Choroid plexus epithelial cell (primary cell): ENCODE data around the gene SLC11A1.

Experiments
- DNase-seq: peaks from one replicate; pipeline ENCODE4 v3.0.0-alpha.2; 2010; ENCODE audit warnings: low read depth
- H3K4me3 ChIP-seq: 2 replicates; pipeline ENCODE4 v1.5.1; 2011; ENCODE audit warnings: low read depth, mild to moderate bottlenecking, control low read depth, low read length, moderate library complexity
- TF ChIP-seq, protein P1 (sequence below): conservative IDR thresholded peaks from 2 replicates; pipeline ENCODE4 v1.5.1; 2011; ENCODE audit warnings: low read depth, mild to moderate bottlenecking, control low read depth, inconsistent platforms, low read length, moderate library complexity

The SLC11A1 gene

DNA sequence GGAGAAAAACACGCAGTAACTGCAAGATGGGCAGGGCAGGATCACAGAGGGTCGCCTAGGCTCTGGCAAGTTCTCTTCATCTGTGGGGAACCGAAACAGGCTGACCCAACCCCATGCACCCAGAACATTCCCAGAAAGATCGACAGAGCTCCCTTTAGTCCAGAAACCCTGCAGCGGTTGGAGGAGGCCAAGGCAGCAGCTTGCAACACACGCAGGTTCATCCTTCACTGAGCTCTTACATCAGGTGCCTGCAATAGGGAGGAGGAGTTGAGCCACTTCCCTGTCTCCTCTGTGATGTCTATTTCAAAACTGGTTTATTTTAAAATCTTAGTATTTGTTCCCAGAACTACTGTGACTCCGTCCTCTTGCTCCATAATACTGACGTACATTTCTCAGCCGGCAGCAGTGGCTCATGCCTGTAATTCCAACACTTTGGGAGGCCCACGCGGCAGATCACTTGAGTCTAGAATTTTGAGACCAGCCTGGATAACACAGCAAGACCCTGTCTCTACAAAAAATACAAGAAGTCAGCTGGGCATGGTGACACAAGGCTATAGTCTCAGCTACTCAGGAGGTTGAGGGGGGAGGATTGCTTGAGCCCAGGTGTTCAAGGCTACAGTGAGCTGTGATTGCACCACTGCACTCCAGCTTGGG lies 11.5 kb upstream of the SLC11A1 start:
- DNase-seq, result peak; percentile 75
- TF ChIP-seq, protein P1, sequence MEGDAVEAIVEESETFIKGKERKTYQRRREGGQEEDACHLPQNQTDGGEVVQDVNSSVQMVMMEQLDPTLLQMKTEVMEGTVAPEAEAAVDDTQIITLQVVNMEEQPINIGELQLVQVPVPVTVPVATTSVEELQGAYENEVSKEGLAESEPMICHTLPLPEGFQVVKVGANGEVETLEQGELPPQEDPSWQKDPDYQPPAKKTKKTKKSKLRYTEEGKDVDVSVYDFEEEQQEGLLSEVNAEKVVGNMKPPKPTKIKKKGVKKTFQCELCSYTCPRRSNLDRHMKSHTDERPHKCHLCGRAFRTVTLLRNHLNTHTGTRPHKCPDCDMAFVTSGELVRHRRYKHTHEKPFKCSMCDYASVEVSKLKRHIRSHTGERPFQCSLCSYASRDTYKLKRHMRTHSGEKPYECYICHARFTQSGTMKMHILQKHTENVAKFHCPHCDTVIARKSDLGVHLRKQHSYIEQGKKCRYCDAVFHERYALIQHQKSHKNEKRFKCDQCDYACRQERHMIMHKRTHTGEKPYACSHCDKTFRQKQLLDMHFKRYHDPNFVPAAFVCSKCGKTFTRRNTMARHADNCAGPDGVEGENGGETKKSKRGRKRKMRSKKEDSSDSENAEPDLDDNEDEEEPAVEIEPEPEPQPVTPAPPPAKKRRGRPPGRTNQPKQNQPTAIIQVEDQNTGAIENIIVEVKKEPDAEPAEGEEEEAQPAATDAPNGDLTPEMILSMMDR, result no peak
- no peak overlapping the region for H3K4me3 ChIP-seq

DNA sequence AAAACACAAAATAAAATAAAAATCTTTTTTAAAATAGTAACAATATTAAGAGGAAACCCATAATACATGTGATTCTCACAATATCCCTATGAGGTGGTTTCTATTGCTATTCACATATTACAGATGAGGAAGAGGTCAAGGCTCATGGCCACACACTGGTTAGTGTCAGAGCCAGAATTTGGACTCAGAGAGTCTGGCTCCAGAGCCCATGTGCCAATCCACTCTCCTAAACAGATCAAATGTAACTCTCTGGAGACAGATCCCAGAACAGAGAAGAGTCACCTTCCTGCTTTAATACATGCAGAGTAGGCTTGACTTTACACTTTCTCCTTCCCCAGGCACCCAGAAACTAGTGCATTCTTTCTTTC lies 10.1 kb upstream of the SLC11A1 start:
- TF ChIP-seq, protein P1, result no peak
- no peak for DNase-seq
- H3K4me3 ChIP-seq, result no peak overlapping the region

DNA sequence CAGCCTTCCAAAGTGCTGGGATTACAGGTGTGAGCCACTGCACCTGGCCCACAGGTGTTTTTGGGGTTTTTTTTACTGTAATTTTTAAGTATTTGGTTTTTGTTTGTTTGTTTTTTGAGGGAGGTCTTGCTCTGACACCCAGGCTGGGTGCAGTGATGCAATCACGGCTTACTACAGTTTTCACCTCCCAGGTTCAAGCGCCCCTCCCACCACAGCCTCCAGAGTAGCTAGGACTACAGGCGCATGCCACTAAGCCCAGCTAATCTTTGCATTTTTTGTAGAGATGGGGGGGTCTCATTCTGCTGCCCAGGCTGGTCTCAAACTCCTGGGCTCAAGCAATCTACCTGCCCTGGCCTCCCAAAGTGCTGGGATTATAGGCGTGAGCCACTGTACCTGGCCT lies 7.3 kb upstream of the SLC11A1 start:
- DNase-seq, result no peak
- TF ChIP-seq, protein P1, result no peak
- H3K4me3 ChIP-seq, result no peak overlapping the region

DNA sequence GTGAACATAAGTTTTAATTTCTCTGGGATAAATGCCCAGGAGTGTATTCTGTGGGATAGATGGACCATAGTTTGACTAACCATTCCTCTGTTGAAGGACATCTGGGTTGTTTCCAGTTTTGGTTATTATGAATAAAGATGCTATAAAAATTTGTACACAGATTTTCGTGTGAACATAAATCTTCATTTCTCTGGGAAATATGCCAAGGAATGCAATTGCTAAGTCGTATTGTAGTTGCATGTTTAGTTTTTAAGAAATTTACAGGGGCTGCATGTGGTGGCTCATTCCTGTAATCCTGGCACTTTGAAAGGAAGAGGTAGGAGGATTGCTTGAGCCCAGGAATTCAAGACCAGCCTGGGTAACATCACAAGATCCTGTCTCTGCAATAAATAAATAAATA lies 6.9 kb upstream of the SLC11A1 start:
- H3K4me3 ChIP-seq, result no peak overlapping the region
- TF ChIP-seq, protein P1, result no peak
- peak; percentile 77 for DNase-seq

DNA sequence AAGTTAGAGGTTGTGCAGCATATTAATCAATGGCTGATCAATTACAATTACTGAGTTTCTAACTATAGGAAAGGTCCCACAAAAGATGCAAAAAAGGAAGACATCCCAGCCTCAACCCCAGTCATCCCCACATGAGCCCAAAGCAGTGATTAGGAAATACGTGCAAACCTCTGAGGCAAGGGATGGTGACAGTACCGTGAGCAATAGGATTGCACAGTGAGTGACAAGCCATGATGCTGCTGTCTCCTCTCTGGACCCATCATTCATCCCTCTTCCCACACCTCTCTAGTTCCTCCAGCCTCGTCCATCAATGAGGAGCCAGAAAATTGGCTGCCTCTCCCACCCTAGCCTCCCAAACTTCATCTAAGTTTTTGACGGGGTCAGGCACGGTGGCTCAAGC lies 4.0 kb upstream of the SLC11A1 start:
- DNase-seq, result no peak

DNA sequence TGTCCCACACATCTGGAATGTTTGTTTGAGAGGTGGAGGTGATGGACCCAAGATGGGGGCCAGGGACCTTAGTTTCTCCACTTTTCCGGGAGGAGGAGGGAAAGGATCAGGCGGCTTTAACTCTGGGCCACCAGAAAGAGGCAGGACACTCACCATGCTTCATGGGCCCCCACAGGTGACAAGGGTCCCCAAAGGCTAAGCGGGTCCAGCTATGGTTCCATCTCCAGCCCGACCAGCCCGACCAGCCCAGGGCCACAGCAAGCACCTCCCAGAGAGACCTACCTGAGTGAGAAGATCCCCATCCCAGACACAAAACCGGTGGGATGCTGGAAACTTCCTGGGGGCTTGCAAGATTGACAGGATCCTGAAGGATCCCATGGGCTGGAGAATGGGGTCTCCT lies 712 bp downstream of the SLC11A1 start:
- DNase-seq, result no peak
- TF ChIP-seq, protein P1, result no peak
- H3K4me3 ChIP-seq, result no peak overlapping the region

More for the DNA sequence above, 4.0 kb upstream of the SLC11A1 start:
- H3K4me3 ChIP-seq, result no peak overlapping the region
- TF ChIP-seq, protein P1, result no peak

DNA sequence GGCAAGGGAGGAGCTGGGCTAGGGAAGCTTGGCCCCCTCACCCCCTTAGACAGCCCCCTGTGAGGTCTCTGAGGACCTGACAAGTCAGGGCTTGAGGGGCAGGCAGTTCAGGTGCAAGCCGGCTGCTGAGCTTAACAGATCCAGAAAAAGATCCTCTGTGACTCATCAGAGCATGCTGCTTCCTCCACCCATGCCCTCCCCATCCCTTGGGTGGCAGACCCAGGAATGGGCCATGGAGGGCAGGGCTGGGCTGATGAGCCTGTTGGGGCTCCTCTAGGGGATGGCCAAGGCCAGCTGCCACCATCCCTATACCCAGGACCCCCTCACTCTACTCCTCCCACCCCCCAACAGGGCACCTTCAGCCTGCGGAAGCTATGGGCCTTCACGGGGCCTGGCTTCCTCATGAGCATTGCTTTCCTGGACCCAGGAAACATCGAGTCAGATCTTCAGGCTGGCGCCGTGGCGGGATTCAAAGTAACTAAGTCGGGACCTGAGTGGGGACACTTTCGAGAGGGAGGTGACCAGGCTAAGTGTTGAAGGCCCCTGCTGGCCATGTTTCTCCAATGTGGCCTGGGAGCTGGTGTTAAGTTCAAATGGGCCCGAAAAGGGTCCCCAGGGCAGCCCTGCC lies 1.9 kb downstream of the SLC11A1 start:
- TF ChIP-seq, protein P1, result no peak
- DNase-seq, result no peak
- H3K4me3 ChIP-seq, result no peak overlapping the region
